ENCODE measurements around the gene MAL. TPM values are rescaled to one million over a fixed set of nuclear protein-coding genes. Genes with fewer than 3 reads are reported as not detected.

MAL gene
- total RNA-seq, 4 donors from 2014 or later, result 6.5 to 29.4 (median 11.8) TPM

DNA sequence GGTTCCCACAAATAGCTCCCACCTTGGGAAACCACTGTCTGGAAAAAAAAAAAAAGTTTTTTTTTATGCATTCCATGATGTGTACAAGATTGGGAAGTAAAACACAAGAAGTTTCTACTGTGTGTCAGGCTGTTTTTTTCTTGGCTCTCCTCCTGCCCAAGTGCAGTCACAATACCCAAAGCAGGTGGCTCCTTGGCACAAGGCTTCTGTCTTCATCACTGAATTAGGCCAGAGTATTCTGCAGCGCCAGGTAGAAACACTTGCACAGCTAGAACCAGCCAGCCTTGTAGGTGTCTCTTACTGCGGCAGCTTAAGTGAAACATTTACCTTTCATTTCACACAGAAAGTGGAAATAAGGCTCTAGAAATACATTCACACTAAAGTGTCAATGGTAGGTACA is 23.8 kb upstream of the MAL start:
- no peak overlapping the region for H3K27ac ChIP-seq
- H3K27me3 ChIP-seq, result peaks cover 27% of the 10 kb centered on the region
- H3K4me1 ChIP-seq, result peaks cover 6% of the 10 kb centered on the region
- no peaks in the 10 kb centered on the region for H3K9me3 ChIP-seq
- no peak overlapping the region for H3K4me3 ChIP-seq
- whole genome bisulfite sequencing, result 77% methylated on average over 2 of the region's 2 CpGs
- no peaks in the 10 kb centered on the region for H3K36me3 ChIP-seq
- no peak for TF ChIP-seq EP300 (IDR thresholded peaks at IDR 0.05)
- DNase-seq (ENCODE audit: low spot score in 2 of 2), result no peak

DNA sequence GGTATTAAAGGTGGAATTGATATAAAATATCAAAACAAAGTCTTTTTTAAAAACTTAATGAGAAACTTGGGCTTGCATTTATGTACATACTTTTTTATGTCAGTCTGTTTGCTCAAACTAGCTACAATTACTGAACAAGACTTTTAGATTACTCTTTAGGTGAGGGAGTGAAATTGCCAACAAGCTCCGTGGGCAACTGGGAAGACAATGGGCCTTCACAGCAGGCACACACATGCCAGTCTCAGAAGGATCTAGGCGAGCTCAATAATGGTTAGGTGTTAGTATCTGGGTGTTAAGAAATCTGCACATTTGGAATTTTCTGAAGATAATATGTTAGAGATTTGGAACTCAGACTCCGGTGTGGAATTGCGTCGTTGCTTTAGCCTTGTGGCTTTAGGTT is 23.0 kb upstream of the MAL start:
- no peak for DNase-seq (ENCODE audit: low spot score in 2 of 2)
- no peaks in the 10 kb centered on the region for H3K36me3 ChIP-seq
- no peak overlapping the region for H3K4me3 ChIP-seq
- no peaks in the 10 kb centered on the region for H3K9me3 ChIP-seq
- 81% methylated on average over 5 of the region's 5 CpGs for WGBS
- H3K27me3 ChIP-seq, result peaks cover 19% of the 10 kb centered on the region
- H3K27ac ChIP-seq, result no peak overlapping the region
- peaks cover 6% of the 10 kb centered on the region for H3K4me1 ChIP-seq
- TF ChIP-seq, protein P1, sequence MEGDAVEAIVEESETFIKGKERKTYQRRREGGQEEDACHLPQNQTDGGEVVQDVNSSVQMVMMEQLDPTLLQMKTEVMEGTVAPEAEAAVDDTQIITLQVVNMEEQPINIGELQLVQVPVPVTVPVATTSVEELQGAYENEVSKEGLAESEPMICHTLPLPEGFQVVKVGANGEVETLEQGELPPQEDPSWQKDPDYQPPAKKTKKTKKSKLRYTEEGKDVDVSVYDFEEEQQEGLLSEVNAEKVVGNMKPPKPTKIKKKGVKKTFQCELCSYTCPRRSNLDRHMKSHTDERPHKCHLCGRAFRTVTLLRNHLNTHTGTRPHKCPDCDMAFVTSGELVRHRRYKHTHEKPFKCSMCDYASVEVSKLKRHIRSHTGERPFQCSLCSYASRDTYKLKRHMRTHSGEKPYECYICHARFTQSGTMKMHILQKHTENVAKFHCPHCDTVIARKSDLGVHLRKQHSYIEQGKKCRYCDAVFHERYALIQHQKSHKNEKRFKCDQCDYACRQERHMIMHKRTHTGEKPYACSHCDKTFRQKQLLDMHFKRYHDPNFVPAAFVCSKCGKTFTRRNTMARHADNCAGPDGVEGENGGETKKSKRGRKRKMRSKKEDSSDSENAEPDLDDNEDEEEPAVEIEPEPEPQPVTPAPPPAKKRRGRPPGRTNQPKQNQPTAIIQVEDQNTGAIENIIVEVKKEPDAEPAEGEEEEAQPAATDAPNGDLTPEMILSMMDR (IDR thresholded peaks at IDR 0.05), result no peak
- TF ChIP-seq EP300 (IDR thresholded peaks at IDR 0.05), result no peak

DNA sequence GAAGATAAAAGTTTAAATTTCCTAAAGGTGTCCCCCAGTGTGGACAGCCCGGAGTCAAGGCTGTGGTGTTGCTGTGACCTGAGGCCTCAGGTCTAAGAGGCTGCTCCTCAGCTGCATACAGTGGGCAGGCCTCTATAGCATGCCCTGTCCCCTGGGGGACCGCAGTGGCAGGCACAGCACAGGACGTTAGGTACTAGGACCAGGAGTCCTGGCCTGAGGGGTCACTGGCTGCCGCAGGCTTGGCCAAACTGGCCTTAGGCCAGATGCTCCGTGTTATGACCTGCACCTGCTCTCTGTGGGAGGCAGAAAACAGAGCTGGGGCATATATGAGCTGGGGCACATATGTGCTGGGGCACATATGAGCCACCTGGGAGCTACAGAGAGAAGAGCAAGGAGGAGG is 21.2 kb upstream of the MAL start:
- H3K9me3 ChIP-seq, result no peaks in the 10 kb centered on the region
- no peaks in the 10 kb centered on the region for H3K36me3 ChIP-seq
- H3K27me3 ChIP-seq, result peaks cover 6% of the 10 kb centered on the region
- H3K27ac ChIP-seq, result no peak overlapping the region
- H3K4me1 ChIP-seq, result no peaks in the 10 kb centered on the region
- no peak for DNase-seq (ENCODE audit: low spot score in 2 of 2)
- 83% methylated on average over 3 of the region's 5 CpGs for WGBS
- H3K4me3 ChIP-seq, result no peak overlapping the region
- TF ChIP-seq, protein P1 (IDR thresholded peaks at IDR 0.05), result no peak
- no peak for TF ChIP-seq POLR2AphosphoS5 (IDR thresholded peaks at IDR 0.05)
- TF ChIP-seq POLR2A (IDR thresholded peaks at IDR 0.05), result no peak
- no peak for TF ChIP-seq EP300 (IDR thresholded peaks at IDR 0.05)

DNA sequence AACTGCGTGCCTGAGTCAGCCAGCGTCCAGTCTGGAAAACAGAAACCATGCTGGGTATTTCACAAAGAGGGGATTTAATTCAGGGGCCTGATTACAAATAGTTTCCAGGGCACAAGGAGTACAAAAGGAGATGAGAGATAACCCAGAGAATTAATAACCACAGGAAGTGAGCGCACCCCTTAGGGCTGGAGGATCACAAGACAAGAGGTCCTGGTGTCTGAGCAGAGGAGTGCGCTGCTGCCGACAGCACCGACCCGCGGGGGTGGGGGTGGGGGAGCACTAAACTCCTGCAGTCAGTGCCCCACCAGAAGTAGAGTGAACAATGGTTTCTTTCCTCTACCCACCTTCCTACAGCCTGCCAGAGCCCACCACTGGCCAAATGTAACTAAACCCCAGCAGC is 20.8 kb upstream of the MAL start:
- peaks cover 6% of the 10 kb centered on the region for H3K27me3 ChIP-seq
- no peak overlapping the region for H3K4me3 ChIP-seq
- H3K36me3 ChIP-seq, result no peaks in the 10 kb centered on the region
- no peak for TF ChIP-seq POLR2AphosphoS5 (IDR thresholded peaks at IDR 0.05)
- TF ChIP-seq, protein P1 (IDR thresholded peaks at IDR 0.05), result no peak
- no peak for TF ChIP-seq POLR2A (IDR thresholded peaks at IDR 0.05)
- no peak for TF ChIP-seq EP300 (IDR thresholded peaks at IDR 0.05)
- H3K27ac ChIP-seq, result no peak overlapping the region
- no peaks in the 10 kb centered on the region for H3K4me1 ChIP-seq
- DNase-seq (ENCODE audit: low spot score in 2 of 2), result no peak
- no peaks in the 10 kb centered on the region for H3K9me3 ChIP-seq
- WGBS, result 40% methylated on average over 8 of the region's 8 CpGs

DNA sequence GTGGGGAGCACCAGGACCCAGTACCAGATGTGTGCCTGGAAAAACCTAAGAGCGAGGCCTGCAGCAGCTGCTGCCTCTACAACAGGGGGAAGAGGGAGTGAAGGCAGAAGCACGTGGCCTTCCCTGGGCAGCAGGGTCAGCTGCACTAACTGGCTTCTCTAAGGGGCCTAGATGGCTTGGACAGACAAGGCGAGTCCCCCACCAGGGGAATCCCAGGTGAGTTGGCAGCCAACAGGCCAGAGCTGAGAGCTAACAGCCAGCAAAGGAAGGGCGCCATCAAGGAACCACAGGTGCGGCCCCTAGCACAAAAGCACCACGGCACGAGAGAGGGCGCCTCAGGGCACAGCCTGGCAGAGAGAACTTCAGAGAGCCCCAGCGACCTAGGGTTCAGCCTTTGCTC is 19.8 kb upstream of the MAL start:
- 69% methylated on average over 9 of the region's 9 CpGs for WGBS
- H3K4me1 ChIP-seq, result no peaks in the 10 kb centered on the region
- TF ChIP-seq EP300 (IDR thresholded peaks at IDR 0.05) (no peak), POLR2AphosphoS5 (IDR thresholded peaks at IDR 0.05) (no peak), POLR2A (IDR thresholded peaks at IDR 0.05) (no peak)
- TF ChIP-seq, protein P1 (IDR thresholded peaks at IDR 0.05), result no peak
- DNase-seq (ENCODE audit: low spot score in 2 of 2), result no peak
- no peaks in the 10 kb centered on the region for H3K36me3 ChIP-seq
- H3K4me3 ChIP-seq, result no peak overlapping the region
- H3K27me3 ChIP-seq, result peaks cover 6% of the 10 kb centered on the region
- no peaks in the 10 kb centered on the region for H3K9me3 ChIP-seq
- no peak overlapping the region for H3K27ac ChIP-seq

DNA sequence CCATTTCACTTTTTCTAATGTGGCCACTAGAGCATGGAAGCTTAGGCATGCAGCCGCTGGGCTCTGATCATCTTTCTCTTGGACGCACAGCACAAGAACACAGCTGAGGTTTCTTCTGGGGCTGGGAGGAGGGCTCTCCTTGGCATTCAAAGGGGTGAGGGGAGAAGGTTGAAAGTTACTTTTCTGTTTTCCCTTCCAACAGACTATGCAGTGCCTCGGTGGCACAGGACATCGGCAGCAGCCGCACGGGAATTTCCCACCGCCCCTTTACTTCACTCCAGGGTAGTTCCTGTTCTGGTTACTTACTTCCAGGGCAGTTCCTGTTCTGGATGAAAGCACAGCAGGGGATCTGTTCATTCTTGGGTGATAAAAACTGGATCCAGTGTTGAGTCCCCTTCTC is 18.9 kb upstream of the MAL start:
- Histone ChIP-seq H3K27ac (no peak overlapping the region), H3K27me3 (peaks cover 6% of the 10 kb centered on the region), H3K36me3 (no peaks in the 10 kb centered on the region), H3K4me1 (no peaks in the 10 kb centered on the region), H3K9me3 (no peaks in the 10 kb centered on the region), H3K4me3 (no peak overlapping the region)
- no peak for DNase-seq (ENCODE audit: low spot score in 2 of 2)
- WGBS, result 60% methylated on average over 7 of the region's 7 CpGs
- TF ChIP-seq, protein P1 (IDR thresholded peaks at IDR 0.05), result no peak
- no peak for TF ChIP-seq POLR2AphosphoS5 (IDR thresholded peaks at IDR 0.05)
- no peak for TF ChIP-seq POLR2A (IDR thresholded peaks at IDR 0.05)
- no peak for TF ChIP-seq EP300 (IDR thresholded peaks at IDR 0.05)

Data from suprapubic skin (tissue), 4 donors.